Thyroid gland (tissue), 4 donors: ENCODE results near the gene CDH16. TPM values are rescaled to one million over a fixed set of nuclear protein-coding genes. Genes with fewer than 3 reads are reported as not detected.
A peak's percentile ranks its signal among the peaks of the same experiment; 100 is the strongest.

Experiments
- DNase-seq, 2 donors: peaks; one replicate each; pipeline ENCODE4 v3.0.0-alpha.2; 2019
- H3K27ac ChIP-seq, 3 donors: fragments of 200-600 bp; sonication (generic); 1 replicate in 2 of 3; 2 replicates in 1 of 3; pipeline ENCODE4 v1.5.1; 2016 to 2019; ENCODE audit warnings: mild to moderate bottlenecking in 1 of 3, moderate library complexity in 1 of 3
- H3K27me3 ChIP-seq: fragments of 200-600 bp; sonication (generic); one replicate; pipeline ENCODE4 v1.5.1; 2019
- H3K36me3 ChIP-seq, 2 donors: fragments of 200-600 bp; sonication (generic); one replicate each; pipeline ENCODE4 v1.5.1; 2016 to 2019
- H3K4me1 ChIP-seq, 2 donors: fragments of 200-600 bp; sonication (generic); one replicate each; pipeline ENCODE4 v1.5.1; 2017 to 2019
- H3K4me3 ChIP-seq, 3 donors: fragments of 200-600 bp; sonication (generic); replicated peaks in 1 of 3; 1 replicate in 2 of 3; 2 replicates in 1 of 3; pipeline ENCODE4 v1.5.1; 2016; ENCODE audit warnings: mild to moderate bottlenecking in 1 of 3
- H3K9me3 ChIP-seq: fragments of 200-600 bp; sonication (generic); one replicate; pipeline ENCODE4 v1.5.1; 2017
- CTCF ChIP-seq, 6 experiments: fragments of 200-600 bp in 3 of 6; fragments of 450-650 bp in 3 of 6; sonication (generic) in 3 of 6; IDR thresholded peaks; one replicate each; pipeline ENCODE4 v1.5.1; 2016 to 2019; ENCODE audit warnings: antibody characterized with exemption in 6 of 6, mild to moderate bottlenecking in 2 of 6, inconsistent platforms in 1 of 6, moderate library complexity in 1 of 6
- POLR2A ChIP-seq, 2 donors: fragments of 450-650 bp; IDR thresholded peaks; one replicate each; pipeline ENCODE4 v1.6.1; 2017; ENCODE audit warnings: antibody characterized with exemption in 2 of 2, mild to moderate bottlenecking in 2 of 2, moderate library complexity in 1 of 2
- WGBS, 2 donors: methylation state at CpG; one replicate each; pipeline ENCODE4 v1.1.5; 2017; 5-methylcytosine and 5-hydroxymethylcytosine counted together
- intact Hi-C: fragments of 100-400 bp; cut with DNase I; formaldehyde crosslinking; loops from one replicate; pipeline ENCODE4 v1.15.1; 2023
- total RNA-seq, 4 donors: library from RNA; depleted of rRNA; stranded (reverse); fragments of >200 nt; gene quantifications; one replicate each; pipeline ENCODE4 v1.2.3, GENCODE V29; 2016

CDH16 gene
- total RNA-seq, 4 donors from 2014 or later: 43.1 to 166 (median 134) TPM

- intact Hi-C loops: no loop called here
- DNase-seq: peak; percentile 86 to 88
- H3K36me3 ChIP-seq: no peaks in the 10 kb centered on the region
- whole genome bisulfite sequencing, 2 donors: 64 to 67% methylated on average over 11 of the region's 11 CpGs
- peaks cover 41 to 54% of the 10 kb centered on the region in 2 donors for H3K4me1 ChIP-seq
- no peak overlapping the region for H3K4me3 ChIP-seq
- H3K27me3 ChIP-seq: no peaks in the 10 kb centered on the region
- no peaks in the 10 kb centered on the region for H3K9me3 ChIP-seq
- H3K27ac ChIP-seq: peak overlapping the region; percentile 67 to 98 (median 89)
- TF ChIP-seq CTCF (IDR thresholded peaks at IDR 0.05) (no peak), POLR2A (IDR thresholded peaks at IDR 0.05) (peak in 1 of 2 donors; percentile 14)
Measured at GRCh38 chr16:66905633-66906539, 12.8 kb downstream of the CDH16 start.

GRCh38 chr16:66904846-66905632, 13.6 kb downstream of the CDH16 start:
- intact Hi-C loops: no loop called here
- Histone ChIP-seq H3K27me3 (no peaks in the 10 kb centered on the region), H3K4me1 (peaks cover 49 to 62% of the 10 kb centered on the region in 2 donors), H3K36me3 (no peaks in the 10 kb centered on the region), H3K27ac (peak overlapping the region; percentile 67 to 98 (median 89)), H3K4me3 (no peak overlapping the region), H3K9me3 (no peaks in the 10 kb centered on the region)
- TF ChIP-seq CTCF (IDR thresholded peaks at IDR 0.05): no peak
- TF ChIP-seq POLR2A (IDR thresholded peaks at IDR 0.05): no peak
- WGBS, 2 donors: 54 to 61% methylated on average over 10 to 15 of the region's 16 CpGs
- peak in 1 of 2 donors; percentile 53 for DNase-seq

DNA sequence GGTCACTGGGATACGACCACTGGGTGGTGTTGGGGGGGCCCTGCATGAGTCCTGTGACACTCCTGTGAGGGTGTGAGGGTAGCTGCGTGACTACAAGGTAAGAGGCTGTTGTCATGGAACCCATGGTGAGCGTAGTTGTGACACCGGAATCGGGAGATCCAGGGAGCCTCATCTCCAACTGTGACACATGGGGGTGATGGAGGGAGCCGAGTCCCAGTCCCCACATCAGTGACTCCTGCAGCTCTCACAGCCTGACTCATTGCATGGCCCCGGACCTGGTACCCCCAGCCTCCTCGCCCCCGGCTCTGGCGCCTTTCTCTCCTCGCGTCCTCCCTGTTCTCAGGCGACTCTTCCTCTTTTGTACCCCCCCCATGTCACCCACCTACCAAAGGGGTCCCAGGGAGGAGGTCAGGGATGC, 14.2 kb downstream of the CDH16 start:
- Histone ChIP-seq H3K9me3 (no peaks in the 10 kb centered on the region), H3K27me3 (no peaks in the 10 kb centered on the region), H3K4me3 (no peak overlapping the region), H3K4me1 (peaks cover 55 to 68% of the 10 kb centered on the region in 2 donors), H3K36me3 (no peaks in the 10 kb centered on the region), H3K27ac (peak overlapping the region; percentile 67 to 98 (median 89))
- DNase-seq: no peak
- WGBS, 2 donors: 90 to 92% methylated on average over 12 to 13 of the region's 13 CpGs
- intact Hi-C loops: no loop called here
- TF ChIP-seq CTCF (IDR thresholded peaks at IDR 0.05) (no peak), POLR2A (IDR thresholded peaks at IDR 0.05) (no peak)

DNA sequence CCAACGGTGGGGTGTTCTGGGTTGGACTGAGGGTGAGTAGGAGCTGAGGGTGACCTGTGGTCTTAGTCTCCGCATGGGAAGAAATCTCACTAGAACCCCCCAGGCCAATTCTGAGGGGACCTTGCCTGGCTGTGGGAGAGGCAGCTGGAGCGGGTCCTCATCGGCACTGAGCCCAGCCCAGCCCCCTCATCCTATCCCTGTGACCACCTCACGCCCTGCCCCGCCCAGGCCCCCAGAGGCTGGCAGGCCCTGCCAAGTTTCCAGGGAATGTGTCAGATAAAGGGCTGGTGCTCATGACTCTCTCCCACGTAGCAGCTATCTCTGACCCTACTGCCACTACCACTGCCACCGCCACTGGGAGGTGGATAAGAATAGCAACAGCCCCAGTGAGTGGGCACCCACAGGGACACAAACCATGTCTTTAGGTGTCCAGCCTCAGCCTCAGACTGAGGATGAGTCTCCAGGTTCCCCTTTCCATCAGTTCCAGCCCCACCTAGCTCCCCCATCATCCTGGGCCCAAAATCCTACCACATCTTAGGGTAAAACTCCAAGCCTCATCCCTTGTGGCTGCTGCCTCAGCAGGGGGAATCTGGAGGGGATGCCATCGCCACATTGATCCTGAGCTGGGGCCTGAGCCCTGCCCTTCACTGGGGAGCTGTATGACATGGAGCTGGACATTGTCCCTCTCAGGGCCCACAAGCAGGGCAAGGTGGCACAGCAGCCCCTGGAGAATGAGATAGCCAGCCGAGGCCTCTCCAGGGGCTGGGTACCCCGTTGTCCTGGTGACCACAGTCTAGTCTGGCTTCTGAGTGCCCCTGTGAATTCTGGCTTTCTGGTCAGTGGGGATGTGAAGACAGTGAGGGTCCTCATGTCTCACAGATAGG, 14.9 kb downstream of the CDH16 start:
- DNase-seq: no peak
- Histone ChIP-seq H3K9me3 (no peaks in the 10 kb centered on the region), H3K4me1 (peaks cover 62 to 75% of the 10 kb centered on the region in 2 donors), H3K27ac (peak overlapping the region; percentile 67 to 98 (median 89)), H3K36me3 (no peaks in the 10 kb centered on the region), H3K27me3 (no peaks in the 10 kb centered on the region), H3K4me3 (no peak overlapping the region)
- intact Hi-C loops: no loop called here
- WGBS, 2 donors: 79 to 87% methylated on average over 9 to 10 of the region's 11 CpGs
- TF ChIP-seq CTCF (IDR thresholded peaks at IDR 0.05): no peak
